Measurements from ENCODE around the gene FN3K.

The FN3K gene

DNA sequence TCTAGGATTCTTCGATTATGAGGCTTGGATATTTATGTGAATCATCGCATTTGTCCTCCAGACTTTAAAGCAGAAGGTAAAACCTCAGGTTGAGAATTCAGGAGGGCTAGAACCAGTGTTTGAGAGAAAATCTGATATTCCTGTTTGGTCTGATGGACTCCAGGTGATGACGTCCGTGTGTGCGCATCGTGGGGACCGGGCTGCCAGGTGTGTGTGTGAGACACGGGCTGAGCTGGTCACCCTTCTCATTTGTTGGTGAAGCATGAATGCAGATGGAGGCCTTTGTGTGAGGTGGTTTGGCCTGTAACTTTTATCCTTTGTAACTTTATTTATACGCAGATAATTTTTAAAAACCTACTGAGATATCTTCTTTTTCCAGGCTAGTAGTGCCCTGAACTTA lies 61.6 kb downstream of the FN3K start:
- DNase-seq, result no peak

DNA sequence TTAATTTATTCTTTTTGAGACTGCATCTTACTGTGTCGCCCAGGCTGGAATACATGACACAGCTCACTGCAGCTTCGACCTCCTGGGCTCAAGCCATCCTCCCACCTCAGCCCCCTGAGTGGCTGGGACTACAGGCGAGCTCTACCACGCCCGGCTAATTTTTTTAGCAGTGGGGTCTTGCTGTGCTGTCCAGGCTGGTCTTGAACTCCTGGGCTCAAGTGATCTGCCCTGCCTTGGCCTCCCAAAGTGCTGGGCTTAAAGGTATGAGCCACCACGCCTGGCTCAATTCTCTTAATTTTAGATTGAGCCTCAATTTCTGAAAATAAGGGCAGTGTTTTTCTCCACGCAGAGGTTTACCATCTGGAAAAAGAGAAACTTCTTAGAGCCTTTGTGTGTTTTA lies 63.3 kb downstream of the FN3K start:
- no peak for DNase-seq

DNA sequence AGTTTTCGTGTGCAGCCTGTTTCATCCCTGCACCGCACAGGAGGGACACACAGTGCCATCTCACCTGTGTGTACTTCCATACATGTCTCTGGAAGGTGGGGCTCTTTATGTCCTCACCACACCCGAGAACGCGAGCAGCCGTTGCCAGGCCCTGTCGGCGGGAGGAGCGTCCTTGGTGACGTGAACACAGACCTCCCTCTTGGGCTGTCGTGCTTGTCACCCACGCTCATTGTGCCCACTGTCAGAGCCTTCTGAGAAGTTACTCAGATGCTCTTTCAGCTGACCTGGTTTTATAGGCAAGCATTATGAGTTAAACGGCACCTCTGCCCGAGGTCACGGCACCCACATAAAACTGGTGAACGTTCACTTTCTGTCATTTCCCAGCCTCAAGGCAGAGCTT lies 64.2 kb downstream of the FN3K start:
- DNase-seq, result no peak
